ENCODE measurements around the gene CALD1. TPM values are rescaled to one million over a fixed set of nuclear protein-coding genes. Genes with fewer than 3 reads are reported as not detected.

The CALD1 gene
- total and polyA plus RNA-seq, 2 donors = 616 to 1,279 TPM

DNA sequence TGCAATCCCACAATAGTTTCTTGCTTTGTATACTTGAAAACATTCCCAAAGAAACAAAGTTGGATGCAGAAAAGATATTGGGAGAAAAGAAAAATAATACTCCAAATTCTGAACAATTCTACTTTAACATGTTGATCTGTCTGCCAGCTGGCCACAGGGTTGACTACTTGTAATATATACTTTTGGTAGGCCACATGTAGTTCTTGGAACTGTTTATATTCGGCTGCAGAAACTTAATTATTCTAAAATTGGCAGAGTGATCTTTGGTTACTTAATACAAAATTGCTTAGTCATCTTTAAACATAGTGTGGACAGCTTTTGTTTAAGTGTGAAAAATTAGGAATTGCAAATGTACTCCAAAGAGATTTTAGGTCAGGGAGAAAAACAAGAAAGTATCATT lies 76.0 kb downstream of the CALD1 start:
- H3K4me1 ChIP-seq (ENCODE audit: insufficient read depth) = peaks cover 2% of the 10 kb centered on the region
- H3K36me3 ChIP-seq (ENCODE audit: insufficient read depth) = no peaks in the 10 kb centered on the region
- DNase-seq (ENCODE audit: extremely low spot score) = no peak
- H3K27ac ChIP-seq (ENCODE audit: low read depth) = peak overlapping the region; percentile 56
- 16% methylated on average over 1 of the region's 1 CpG for WGBS
- H3K4me3 ChIP-seq (ENCODE audit: low read depth, low read length) = no peak overlapping the region

- whole genome bisulfite sequencing = 49% methylated on average over 7 of the region's 7 CpGs
- peaks cover 2% of the 10 kb centered on the region for H3K4me1 ChIP-seq (ENCODE audit: insufficient read depth)
- no peak for DNase-seq (ENCODE audit: extremely low spot score)
- no peaks in the 10 kb centered on the region for H3K36me3 ChIP-seq (ENCODE audit: insufficient read depth)
- no peak overlapping the region for H3K27ac ChIP-seq (ENCODE audit: low read depth)
- no peak overlapping the region for H3K4me3 ChIP-seq (ENCODE audit: low read depth, low read length)
These were observed 76.7 kb downstream of the CALD1 start for GRCh38 chr7:134856091-134856490.

- Histone ChIP-seq H3K4me3 (ENCODE audit: low read depth, low read length) (no peak overlapping the region), H3K27ac (ENCODE audit: low read depth) (no peak overlapping the region), H3K4me1 (ENCODE audit: insufficient read depth) (no peaks in the 10 kb centered on the region), H3K36me3 (ENCODE audit: insufficient read depth) (no peaks in the 10 kb centered on the region)
- no peak for DNase-seq (ENCODE audit: extremely low spot score)
- WGBS = 27% methylated on average over 4 of the region's 4 CpGs
These were observed 77.3 kb downstream of the CALD1 start for GRCh38 chr7:134856691-134857090.

- H3K36me3 ChIP-seq (ENCODE audit: insufficient read depth) = no peaks in the 10 kb centered on the region
- H3K4me1 ChIP-seq (ENCODE audit: insufficient read depth) = no peaks in the 10 kb centered on the region
- no peak overlapping the region for H3K27ac ChIP-seq (ENCODE audit: low read depth)
- no peak overlapping the region for H3K4me3 ChIP-seq (ENCODE audit: low read depth, low read length)
- no peak for DNase-seq (ENCODE audit: extremely low spot score)
These were observed 78.5 kb downstream of the CALD1 start for GRCh38 chr7:134857958-134858357.

DNA sequence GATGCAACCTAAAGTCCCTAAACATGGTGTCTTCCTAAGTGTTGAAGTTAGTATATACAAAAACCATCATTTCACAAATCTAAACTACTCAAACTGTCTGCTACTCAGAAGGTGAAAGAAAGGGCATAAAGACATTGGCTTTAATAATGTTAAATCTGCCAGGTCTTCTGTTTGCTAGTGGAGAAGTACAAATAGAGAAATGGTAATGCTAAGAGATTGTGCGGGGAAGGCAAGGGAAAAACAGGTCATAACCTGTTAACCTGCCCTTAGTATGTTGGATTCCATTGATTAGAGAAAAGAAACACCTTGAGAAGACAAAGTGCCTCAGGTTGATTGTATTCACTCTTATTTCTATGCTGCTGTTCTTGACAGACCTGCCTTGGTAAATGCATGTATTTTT lies 80.3 kb downstream of the CALD1 start:
- H3K27ac ChIP-seq (ENCODE audit: low read depth) = no peak overlapping the region
- no peak overlapping the region for H3K4me3 ChIP-seq (ENCODE audit: low read depth, low read length)
- no peak for DNase-seq (ENCODE audit: extremely low spot score)
- no peaks in the 10 kb centered on the region for H3K36me3 ChIP-seq (ENCODE audit: insufficient read depth)
- H3K4me1 ChIP-seq (ENCODE audit: insufficient read depth) = no peaks in the 10 kb centered on the region
- WGBS = 87% methylated on average over 1 of the region's 1 CpG

- Histone ChIP-seq H3K27ac (ENCODE audit: low read depth) (peak overlapping the region; percentile 71), H3K4me1 (ENCODE audit: insufficient read depth) (no peaks in the 10 kb centered on the region), H3K4me3 (ENCODE audit: low read depth, low read length) (no peak overlapping the region), H3K36me3 (ENCODE audit: insufficient read depth) (no peaks in the 10 kb centered on the region)
- 17% methylated on average over 9 of the region's 9 CpGs for WGBS
- no peak for DNase-seq (ENCODE audit: extremely low spot score)
These were observed 85.8 kb downstream of the CALD1 start for GRCh38 chr7:134865001-134865845.

- Histone ChIP-seq H3K27ac (ENCODE audit: low read depth) (peak overlapping the region; percentile 34), H3K36me3 (ENCODE audit: insufficient read depth) (no peaks in the 10 kb centered on the region), H3K4me3 (ENCODE audit: low read depth, low read length) (no peak overlapping the region), H3K4me1 (ENCODE audit: insufficient read depth) (no peaks in the 10 kb centered on the region)
- WGBS = 16% methylated on average over 8 of the region's 8 CpGs
- DNase-seq (ENCODE audit: extremely low spot score) = peak; percentile 42
These were observed 87.2 kb downstream of the CALD1 start for GRCh38 chr7:134866617-134867016.

DNA sequence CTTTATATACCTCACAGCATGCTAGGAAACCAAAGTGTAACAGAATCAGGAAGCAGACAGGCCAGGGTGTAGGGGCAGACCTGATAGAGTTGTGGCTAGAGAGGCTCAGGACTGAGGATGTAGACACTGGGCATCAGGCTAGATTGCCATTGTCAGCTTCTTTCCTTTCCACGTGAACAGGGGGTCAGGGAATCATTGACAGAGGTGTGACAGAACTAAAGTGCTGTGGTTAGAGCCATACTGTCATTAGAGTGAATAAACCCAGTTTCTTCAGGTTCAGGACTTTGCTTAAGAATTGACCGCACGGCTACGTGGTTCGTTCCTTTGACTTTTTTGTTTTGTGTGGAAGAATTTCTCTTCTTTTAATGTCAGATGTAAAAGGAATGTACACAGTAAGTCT lies 90.7 kb downstream of the CALD1 start:
- Histone ChIP-seq H3K36me3 (ENCODE audit: insufficient read depth) (no peaks in the 10 kb centered on the region), H3K27ac (ENCODE audit: low read depth) (no peak overlapping the region), H3K4me1 (ENCODE audit: insufficient read depth) (no peaks in the 10 kb centered on the region), H3K4me3 (ENCODE audit: low read depth, low read length) (no peak overlapping the region)
- DNase-seq (ENCODE audit: extremely low spot score) = no peak
- WGBS = 71% methylated on average over 5 of the region's 5 CpGs

DNA sequence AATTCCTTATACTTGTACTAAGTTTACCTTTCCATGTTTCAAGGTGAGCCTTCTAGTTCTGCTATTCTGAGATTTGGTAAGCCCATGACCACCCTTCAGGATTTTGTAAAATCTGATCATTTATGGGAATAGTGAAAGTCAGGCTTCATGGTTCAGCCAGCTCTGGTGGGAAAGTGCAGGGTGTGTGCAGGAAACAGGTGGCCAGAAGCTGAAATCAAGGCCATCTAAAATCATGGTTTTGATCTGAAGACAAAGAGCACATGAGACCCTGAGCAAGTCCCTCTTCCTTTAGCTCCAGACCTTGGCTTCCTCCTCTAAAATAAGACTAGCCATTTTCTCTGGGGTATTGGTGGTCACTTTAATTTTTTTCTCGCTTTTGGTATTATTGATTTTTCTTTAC lies 91.3 kb downstream of the CALD1 start:
- no peak overlapping the region for H3K27ac ChIP-seq (ENCODE audit: low read depth)
- H3K36me3 ChIP-seq (ENCODE audit: insufficient read depth) = no peaks in the 10 kb centered on the region
- no peaks in the 10 kb centered on the region for H3K4me1 ChIP-seq (ENCODE audit: insufficient read depth)
- DNase-seq (ENCODE audit: extremely low spot score) = no peak
- H3K4me3 ChIP-seq (ENCODE audit: low read depth, low read length) = no peak overlapping the region
- WGBS = 98% methylated on average over 1 of the region's 1 CpG

DNA sequence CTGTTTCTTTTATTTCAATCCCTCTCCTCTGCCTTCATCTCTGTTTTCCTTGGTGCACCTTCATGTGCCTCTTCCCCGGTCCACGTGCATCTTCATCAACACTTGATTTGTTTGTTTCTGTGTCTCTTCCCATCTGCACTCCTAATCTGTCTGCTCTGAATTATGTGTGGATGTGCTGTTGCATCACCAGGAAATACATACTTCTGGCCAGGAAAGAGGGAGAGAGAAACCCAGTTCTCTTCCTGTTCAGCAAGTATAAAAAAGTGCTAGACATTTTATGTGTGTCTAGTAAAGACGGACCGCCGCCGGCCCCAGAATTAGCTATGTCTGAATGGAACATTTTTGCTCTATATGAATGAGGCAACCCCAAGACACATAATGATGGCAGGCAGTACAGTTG lies 93.8 kb downstream of the CALD1 start:
- Histone ChIP-seq H3K27ac (ENCODE audit: low read depth) (no peak overlapping the region), H3K4me1 (ENCODE audit: insufficient read depth) (no peaks in the 10 kb centered on the region)
- DNase-seq (ENCODE audit: extremely low spot score) = no peak

GRCh38 chr7:134874407-134874806 lies 95.0 kb downstream of the CALD1 start:
- Histone ChIP-seq H3K4me1 (ENCODE audit: insufficient read depth) (no peaks in the 10 kb centered on the region), H3K36me3 (ENCODE audit: insufficient read depth) (no peaks in the 10 kb centered on the region), H3K4me3 (ENCODE audit: low read depth, low read length) (no peak overlapping the region), H3K27ac (ENCODE audit: low read depth) (no peak overlapping the region)
- WGBS = 49% methylated on average over 5 of the region's 5 CpGs
- no peak for DNase-seq (ENCODE audit: extremely low spot score)

More for the DNA sequence above, 93.8 kb downstream of the CALD1 start:
- Histone ChIP-seq H3K36me3 (ENCODE audit: insufficient read depth) (no peaks in the 10 kb centered on the region), H3K4me3 (ENCODE audit: low read depth, low read length) (no peak overlapping the region)
- WGBS = 52% methylated on average over 6 of the region's 6 CpGs

- no peak for DNase-seq (ENCODE audit: extremely low spot score)
- Histone ChIP-seq H3K4me3 (ENCODE audit: low read depth, low read length) (no peak overlapping the region), H3K27ac (ENCODE audit: low read depth) (no peak overlapping the region), H3K4me1 (ENCODE audit: insufficient read depth) (no peaks in the 10 kb centered on the region), H3K36me3 (ENCODE audit: insufficient read depth) (no peaks in the 10 kb centered on the region)
- WGBS = 67% methylated on average over 5 of the region's 5 CpGs
These were observed 96.4 kb downstream of the CALD1 start for GRCh38 chr7:134875867-134876266.

GRCh38 chr7:134878746-134879357 lies 99.4 kb downstream of the CALD1 start:
- Histone ChIP-seq H3K27ac (ENCODE audit: low read depth) (no peak overlapping the region), H3K4me1 (ENCODE audit: insufficient read depth) (no peaks in the 10 kb centered on the region), H3K4me3 (ENCODE audit: low read depth, low read length) (no peak overlapping the region), H3K36me3 (ENCODE audit: insufficient read depth) (no peaks in the 10 kb centered on the region)
- DNase-seq (ENCODE audit: extremely low spot score) = no peak

GRCh38 chr7:134879815-134880475 lies 100.5 kb downstream of the CALD1 start:
- Histone ChIP-seq H3K36me3 (ENCODE audit: insufficient read depth) (no peaks in the 10 kb centered on the region), H3K4me3 (ENCODE audit: low read depth, low read length) (no peak overlapping the region), H3K27ac (ENCODE audit: low read depth) (no peak overlapping the region), H3K4me1 (ENCODE audit: insufficient read depth) (no peaks in the 10 kb centered on the region)
- WGBS = 53% methylated on average over 4 of the region's 4 CpGs
- DNase-seq (ENCODE audit: extremely low spot score) = no peak

Data from urinary bladder (tissue), 4 donors.